Lower leg skin (tissue), 4 donors: ENCODE measurements around the gene SPAG8. TPM values are rescaled to one million over a fixed set of nuclear protein-coding genes. Genes with fewer than 3 reads are reported as not detected.

Experiments used
- DNase-seq, 2 donors: peaks; one replicate each; pipeline ENCODE4 v3.0.0-alpha.2; 2019; ENCODE audit warnings: low spot score in 2 of 2
- H3K4me3 ChIP-seq: fragments of 200-600 bp; sonication (generic); 2 replicates; pipeline ENCODE4 v1.5.1; 2017; ENCODE audit warnings: mild to moderate bottlenecking, low read depth; ENCODE audit not compliant: poor library complexity, severe bottlenecking
- POLR2A ChIP-seq, 2 donors: fragments of 450-650 bp; IDR thresholded peaks; one replicate each; pipeline ENCODE4 v1.6.1; 2016 to 2017; ENCODE audit warnings: antibody characterized with exemption in 2 of 2, mild to moderate bottlenecking in 1 of 2, moderate library complexity in 1 of 2
- WGBS, 2 donors: methylation state at CpG; one replicate each; pipeline ENCODE4 v1.1.5; 2018; 5-methylcytosine and 5-hydroxymethylcytosine counted together
- intact Hi-C: fragments of 100-400 bp; cut with DNase I; formaldehyde crosslinking; loops from one replicate; pipeline ENCODE4 v1.15.0; 2023; ENCODE audit warnings: low total_unique reads
- total RNA-seq, 4 donors: library from RNA; depleted of rRNA; stranded (reverse); fragments of >200 nt; gene quantifications; one replicate each; pipeline ENCODE4 v1.1.0, GENCODE V29; 2016
- TF ChIP-seq, protein P1 (sequence below), 3 donors: fragments of 450-650 bp; IDR thresholded peaks; one replicate each; pipeline ENCODE4 v1.5.1; 2016; ENCODE audit warnings: antibody characterized with exemption in 3 of 3, mild to moderate bottlenecking in 3 of 3, moderate library complexity in 2 of 3

SPAG8 gene
- total RNA-seq, 4 donors from 2014 or later = 0.29 to 0.42 TPM; not detected in 2

DNA sequence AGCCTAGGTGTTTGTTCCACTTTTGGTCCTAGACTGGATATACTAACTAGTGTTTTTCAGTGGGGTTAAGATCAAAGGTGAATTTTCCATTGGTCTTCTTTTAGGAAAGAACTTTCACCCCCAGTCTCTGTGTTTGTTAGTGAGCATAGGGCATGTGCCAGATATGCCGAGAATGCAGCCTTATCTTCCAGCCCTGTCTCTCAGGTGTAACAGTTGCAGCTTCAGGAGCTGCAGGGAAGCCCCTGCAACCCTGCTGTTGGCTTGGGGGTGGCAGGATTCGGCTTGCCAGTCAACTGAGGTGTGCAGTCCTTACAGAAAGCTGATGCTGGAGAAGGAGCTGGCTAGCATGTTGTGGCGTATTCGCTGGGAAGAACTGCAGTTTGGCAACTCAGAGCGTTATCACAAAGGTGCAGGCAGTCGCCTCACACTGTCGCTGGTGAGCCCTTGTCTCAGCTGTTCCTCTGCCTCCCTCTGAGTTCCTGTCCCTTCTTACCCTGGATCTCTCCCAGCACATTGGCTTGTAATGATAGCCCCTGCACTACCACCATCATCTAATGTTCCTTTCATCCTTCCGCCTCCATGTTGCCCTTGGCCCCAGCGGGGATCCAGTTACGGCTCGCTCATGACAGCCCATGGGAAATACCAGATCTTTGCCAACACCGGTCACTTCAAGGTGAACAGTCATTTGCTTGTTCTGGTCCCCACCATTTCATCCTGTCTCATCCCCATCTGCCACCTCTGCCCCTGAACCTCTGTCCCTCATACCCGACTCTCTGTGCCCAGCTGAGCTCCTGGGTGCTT is 10.5 kb downstream of the SPAG8 start:
- 90 to 92% methylated on average over 13 of the region's 13 CpGs for WGBS, 2 donors
- DNase-seq = peak in 1 of 2 donors; percentile 48
- intact Hi-C loops = no loop called here
- H3K4me3 ChIP-seq = no peak overlapping the region
- TF ChIP-seq, protein P1, sequence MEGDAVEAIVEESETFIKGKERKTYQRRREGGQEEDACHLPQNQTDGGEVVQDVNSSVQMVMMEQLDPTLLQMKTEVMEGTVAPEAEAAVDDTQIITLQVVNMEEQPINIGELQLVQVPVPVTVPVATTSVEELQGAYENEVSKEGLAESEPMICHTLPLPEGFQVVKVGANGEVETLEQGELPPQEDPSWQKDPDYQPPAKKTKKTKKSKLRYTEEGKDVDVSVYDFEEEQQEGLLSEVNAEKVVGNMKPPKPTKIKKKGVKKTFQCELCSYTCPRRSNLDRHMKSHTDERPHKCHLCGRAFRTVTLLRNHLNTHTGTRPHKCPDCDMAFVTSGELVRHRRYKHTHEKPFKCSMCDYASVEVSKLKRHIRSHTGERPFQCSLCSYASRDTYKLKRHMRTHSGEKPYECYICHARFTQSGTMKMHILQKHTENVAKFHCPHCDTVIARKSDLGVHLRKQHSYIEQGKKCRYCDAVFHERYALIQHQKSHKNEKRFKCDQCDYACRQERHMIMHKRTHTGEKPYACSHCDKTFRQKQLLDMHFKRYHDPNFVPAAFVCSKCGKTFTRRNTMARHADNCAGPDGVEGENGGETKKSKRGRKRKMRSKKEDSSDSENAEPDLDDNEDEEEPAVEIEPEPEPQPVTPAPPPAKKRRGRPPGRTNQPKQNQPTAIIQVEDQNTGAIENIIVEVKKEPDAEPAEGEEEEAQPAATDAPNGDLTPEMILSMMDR (IDR thresholded peaks at IDR 0.05) = no peak
- TF ChIP-seq POLR2A (IDR thresholded peaks at IDR 0.05) = no peak

DNA sequence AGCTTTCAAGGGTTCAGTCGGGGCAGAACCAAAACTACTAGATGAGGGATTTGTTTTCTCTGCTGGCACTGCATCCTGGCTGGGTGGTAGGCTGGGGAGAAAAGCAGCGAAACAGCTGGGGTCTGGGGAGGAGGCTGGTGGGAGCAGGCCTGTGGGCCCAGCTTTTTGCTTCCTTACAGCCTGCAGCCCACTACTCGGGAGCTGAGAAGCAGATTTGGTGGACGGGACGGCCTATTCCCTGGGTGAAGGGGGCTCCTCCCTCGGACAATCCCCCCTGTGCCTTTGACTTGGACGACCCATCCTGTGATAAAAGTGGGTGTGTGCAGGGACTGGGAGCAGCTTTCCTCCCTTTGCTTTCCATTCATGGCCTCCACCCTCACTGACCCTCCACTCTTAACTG is 11.5 kb downstream of the SPAG8 start:
- intact Hi-C loops = no loop called here
- DNase-seq = peak in 1 of 2 donors; percentile 61
- TF ChIP-seq, protein P1 (IDR thresholded peaks at IDR 0.05) = no peak
- no peak for TF ChIP-seq POLR2A (IDR thresholded peaks at IDR 0.05)
- WGBS, 2 donors = 85 to 88% methylated on average over 7 of the region's 7 CpGs
- H3K4me3 ChIP-seq = no peak overlapping the region

DNA sequence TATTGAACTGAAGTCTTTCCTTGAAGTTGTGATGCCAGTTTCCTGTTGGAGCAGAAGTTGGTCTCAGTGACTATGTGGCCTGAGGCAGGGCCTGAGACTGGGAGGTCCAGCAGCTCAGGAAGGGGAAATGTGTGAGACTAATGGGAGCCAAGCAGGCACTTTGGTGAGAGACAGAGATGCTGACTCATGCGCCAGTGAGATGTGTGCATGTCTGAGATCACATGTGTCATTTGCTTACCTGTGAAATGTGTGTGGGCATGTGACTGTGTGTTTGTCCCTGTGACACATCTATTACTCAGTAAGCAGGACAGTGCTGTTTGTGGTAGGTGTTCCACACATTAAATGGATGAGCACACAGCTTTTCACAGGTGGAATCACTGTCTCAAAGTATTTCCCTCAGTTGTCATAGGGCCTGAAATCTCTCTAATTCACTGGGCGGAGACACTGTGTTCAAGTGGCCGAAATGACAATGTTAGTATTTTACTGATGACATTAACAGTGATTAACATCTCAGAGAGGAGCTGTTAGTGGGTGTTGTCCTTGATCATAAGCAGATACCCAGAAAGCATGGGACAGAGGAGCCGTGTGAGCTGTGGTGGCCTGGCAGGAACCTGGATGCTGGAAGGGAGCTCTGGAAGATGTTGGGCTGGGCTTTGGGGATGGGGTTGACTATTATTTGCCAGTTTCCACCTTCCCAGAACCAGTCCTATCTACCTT is 13.2 kb downstream of the SPAG8 start:
- peak in 1 of 2 donors; percentile 57 for DNase-seq
- TF ChIP-seq POLR2A (IDR thresholded peaks at IDR 0.05) = no peak
- TF ChIP-seq, protein P1 (IDR thresholded peaks at IDR 0.05) = no peak
- intact Hi-C loops = no loop called here
- no peak overlapping the region for H3K4me3 ChIP-seq
- 74 to 78% methylated on average over 4 of the region's 4 CpGs for WGBS, 2 donors

DNA sequence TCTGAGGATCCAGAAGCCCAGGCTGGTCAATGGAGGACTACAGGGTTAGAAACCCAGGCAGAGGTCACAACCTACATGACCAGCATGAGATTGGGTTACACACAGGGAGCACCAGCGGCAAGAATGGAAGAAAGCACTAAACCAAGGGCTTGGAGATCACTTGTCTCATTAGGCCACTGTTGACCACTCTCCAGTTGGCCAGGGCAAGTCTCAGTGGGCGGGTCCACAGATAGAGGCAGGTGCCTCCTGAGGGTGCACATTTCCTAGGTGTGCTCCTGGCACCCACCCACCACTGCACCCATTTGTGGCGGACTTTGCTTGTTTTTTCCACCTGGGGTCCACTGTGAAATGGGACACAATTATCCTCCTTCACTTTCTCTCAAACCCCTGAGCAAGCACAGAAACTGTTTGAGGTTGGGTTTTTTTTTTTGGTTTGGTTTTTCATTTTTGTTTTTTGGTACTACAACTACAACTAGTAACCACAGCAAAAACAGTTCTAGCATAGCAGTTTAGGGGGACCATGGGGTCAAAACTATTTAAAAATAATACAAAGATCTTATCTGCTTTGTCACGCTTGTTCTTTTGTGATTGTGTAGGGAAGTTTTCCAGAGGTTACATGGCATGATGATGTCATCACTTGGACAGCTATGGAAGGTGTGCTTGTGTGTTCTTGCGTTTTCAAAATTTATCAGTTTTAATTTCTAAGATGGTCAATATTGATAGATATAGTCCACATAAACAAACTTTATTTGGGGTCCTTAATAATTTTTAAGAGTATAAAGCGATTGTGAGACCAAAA is 14.6 kb downstream of the SPAG8 start:
- H3K4me3 ChIP-seq = no peak overlapping the region
- intact Hi-C loops = no loop called here
- DNase-seq = no peak
- WGBS, 2 donors = 84 to 86% methylated on average over 6 of the region's 6 CpGs
- TF ChIP-seq, protein P1 (IDR thresholded peaks at IDR 0.05) = no peak
- TF ChIP-seq POLR2A (IDR thresholded peaks at IDR 0.05) = no peak

DNA sequence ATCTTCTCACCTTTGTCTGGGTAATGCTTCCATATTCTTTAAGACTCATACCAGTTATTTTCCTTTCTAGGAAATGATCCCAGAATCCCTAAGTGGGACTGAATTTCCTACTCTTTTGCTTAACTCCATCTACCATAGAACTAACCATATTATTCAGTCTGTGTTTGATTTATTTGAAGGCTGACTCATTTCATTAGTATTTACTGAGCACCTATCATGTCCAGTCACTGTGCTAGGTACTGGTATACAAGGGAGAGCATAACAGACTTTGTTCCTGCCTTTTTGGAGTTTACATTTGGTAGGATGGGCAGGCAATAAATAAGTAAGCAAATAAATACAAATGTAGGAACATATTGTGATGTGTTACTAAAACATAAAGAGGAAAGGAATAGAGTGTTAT is 16.4 kb downstream of the SPAG8 start:
- intact Hi-C loops = no loop called here
- TF ChIP-seq, protein P1 (IDR thresholded peaks at IDR 0.05) = no peak
- TF ChIP-seq POLR2A (IDR thresholded peaks at IDR 0.05) = no peak
- DNase-seq = no peak
- no peak overlapping the region for H3K4me3 ChIP-seq
